NT2/D1 (cell line): Measurements from ENCODE around the gene B4GALNT4.

ENCODE experiments used
- SUZ12 ChIP-seq: IDR thresholded peaks from 2 replicates; pipeline ENCODE4 v1.6.1; 2011; ENCODE audit not compliant: insufficient read length, insufficient read depth; ENCODE audit errors: extremely low read depth
- YY1 ChIP-seq: IDR thresholded peaks from 2 replicates; pipeline ENCODE4 v1.6.1; 2011; ENCODE audit not compliant: insufficient read length, insufficient read depth
- ZNF274 ChIP-seq: IDR thresholded peaks from 2 replicates; pipeline ENCODE4 v1.6.1; 2011; ENCODE audit warnings: mild to moderate bottlenecking, low read depth, low read length

DNA sequence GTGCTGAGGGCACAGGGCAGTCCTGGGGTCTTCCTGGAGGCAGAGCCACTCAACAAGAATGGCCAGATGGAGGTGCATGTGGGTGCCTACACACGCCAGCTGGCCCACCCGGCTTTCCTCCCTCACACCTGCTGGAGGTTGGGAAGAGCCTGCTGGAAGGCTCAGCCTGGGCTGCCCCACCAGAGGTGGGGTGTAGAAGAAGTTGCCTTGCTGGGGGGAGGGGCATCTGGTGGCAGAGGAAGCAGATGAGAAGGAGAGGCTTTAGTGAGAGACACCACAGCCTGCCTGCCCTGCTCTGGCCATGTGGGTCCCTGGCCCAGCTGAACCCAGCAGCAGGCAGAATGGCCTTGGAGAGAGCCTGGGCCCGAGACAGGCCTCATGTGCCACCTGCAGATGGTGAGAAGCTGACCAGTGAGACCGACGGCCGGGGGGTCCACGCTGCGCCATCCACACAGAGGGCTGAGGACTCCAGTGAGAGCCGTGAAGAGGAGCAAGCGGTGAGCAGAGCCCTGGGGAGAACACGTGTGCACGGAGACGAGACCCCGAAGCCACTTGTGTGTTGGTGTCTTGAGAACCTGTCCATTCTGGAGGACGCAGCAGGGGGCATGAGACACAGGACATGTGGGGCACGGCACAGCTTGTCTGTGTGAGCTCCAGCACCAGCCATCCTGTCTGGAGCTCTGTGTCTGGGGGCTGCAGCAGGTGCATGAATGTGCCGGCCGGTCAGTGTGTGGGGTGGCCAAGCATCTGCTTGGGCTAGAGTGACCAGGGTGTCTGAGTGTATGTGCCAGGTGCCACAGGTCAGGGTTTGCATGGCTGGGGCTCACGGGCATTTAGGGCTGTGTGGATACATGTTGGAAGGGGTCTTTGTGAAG, 2.7 kb downstream of the B4GALNT4 start:
- TF ChIP-seq ZNF274 (no peak), SUZ12 (no peak), YY1 (no peak)
